22Rv1 (cell line): ENCODE measurements around the gene SPATA3.

Source experiments
- H3K27ac ChIP-seq: fragments of 450-650 bp; 2 replicates; pipeline ENCODE4 v1.5.1; 2017
- ZFX ChIP-seq: fragments of 450-650 bp; IDR thresholded peaks from 2 replicates; pipeline ENCODE4 v1.6.1; 2017; ENCODE audit warnings: antibody characterized with exemption, borderline replicate concordance
- TF ChIP-seq, protein P1 (sequence below): fragments of 450-650 bp; IDR thresholded peaks from 2 replicates; pipeline ENCODE4 v1.5.1; 2017; ENCODE audit warnings: mild to moderate bottlenecking

Gene SPATA3

DNA sequence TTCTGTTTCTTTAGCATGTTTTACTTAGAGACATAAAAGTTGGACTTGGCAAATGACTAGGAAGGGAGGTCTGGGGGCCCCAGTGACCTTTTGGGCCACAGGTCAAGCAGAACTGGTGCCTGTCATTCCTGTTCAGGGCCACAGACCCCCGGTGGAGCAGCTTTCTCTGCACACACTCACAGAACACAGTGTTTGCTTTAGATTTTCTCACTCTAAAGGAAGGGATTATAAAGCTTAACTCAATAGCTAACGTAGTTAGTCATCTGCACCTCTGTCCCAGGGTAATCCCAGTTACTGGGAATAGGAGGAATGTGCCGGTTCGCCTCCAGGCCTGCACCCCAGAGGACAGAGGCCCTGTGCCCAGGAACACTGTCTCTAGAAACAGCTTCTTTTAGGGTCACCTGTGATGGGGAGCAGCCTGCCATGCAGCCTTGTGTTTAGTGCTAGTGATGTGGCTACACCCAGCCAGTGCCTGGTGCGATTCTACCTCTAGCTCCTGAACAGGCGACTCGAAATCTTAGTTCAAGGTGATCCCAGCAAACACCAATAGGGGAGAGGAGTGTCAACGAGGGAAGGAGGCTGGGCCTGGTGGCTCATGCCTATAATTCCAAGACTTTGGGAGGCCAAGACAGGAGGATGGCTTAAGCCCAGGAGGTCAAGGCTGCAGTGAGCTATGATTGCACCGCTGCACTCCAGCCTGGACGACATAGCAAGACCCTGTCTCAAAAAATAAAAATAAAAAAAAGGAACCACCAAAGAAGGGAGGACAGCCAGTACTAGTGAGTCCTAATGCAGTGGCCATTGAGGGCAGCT lies 11.6 kb downstream of the SPATA3 start:
- no peak overlapping the region for H3K27ac ChIP-seq
- no peak for TF ChIP-seq ZFX

DNA sequence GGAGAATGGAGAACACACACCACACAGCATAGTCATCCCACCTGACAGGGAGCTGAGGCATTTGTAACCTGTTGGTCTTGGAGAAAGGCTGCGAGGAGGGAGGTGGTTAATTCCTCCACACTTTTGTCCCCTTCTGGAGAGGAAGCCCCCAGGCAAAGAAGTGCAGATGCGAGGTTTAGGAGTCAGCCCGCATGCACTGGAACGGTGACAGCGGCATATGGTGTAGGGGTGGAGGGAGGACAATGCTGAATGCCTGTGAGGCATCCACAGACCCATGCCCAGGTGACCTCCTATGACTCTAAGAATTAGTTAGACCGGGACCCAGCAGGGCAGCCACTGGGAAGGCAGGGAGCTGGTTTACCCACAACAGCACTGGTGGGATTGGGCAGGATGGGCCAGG lies 12.2 kb downstream of the SPATA3 start:
- TF ChIP-seq, protein P1, sequence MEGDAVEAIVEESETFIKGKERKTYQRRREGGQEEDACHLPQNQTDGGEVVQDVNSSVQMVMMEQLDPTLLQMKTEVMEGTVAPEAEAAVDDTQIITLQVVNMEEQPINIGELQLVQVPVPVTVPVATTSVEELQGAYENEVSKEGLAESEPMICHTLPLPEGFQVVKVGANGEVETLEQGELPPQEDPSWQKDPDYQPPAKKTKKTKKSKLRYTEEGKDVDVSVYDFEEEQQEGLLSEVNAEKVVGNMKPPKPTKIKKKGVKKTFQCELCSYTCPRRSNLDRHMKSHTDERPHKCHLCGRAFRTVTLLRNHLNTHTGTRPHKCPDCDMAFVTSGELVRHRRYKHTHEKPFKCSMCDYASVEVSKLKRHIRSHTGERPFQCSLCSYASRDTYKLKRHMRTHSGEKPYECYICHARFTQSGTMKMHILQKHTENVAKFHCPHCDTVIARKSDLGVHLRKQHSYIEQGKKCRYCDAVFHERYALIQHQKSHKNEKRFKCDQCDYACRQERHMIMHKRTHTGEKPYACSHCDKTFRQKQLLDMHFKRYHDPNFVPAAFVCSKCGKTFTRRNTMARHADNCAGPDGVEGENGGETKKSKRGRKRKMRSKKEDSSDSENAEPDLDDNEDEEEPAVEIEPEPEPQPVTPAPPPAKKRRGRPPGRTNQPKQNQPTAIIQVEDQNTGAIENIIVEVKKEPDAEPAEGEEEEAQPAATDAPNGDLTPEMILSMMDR: no peak
- TF ChIP-seq ZFX: no peak
- no peak overlapping the region for H3K27ac ChIP-seq

DNA sequence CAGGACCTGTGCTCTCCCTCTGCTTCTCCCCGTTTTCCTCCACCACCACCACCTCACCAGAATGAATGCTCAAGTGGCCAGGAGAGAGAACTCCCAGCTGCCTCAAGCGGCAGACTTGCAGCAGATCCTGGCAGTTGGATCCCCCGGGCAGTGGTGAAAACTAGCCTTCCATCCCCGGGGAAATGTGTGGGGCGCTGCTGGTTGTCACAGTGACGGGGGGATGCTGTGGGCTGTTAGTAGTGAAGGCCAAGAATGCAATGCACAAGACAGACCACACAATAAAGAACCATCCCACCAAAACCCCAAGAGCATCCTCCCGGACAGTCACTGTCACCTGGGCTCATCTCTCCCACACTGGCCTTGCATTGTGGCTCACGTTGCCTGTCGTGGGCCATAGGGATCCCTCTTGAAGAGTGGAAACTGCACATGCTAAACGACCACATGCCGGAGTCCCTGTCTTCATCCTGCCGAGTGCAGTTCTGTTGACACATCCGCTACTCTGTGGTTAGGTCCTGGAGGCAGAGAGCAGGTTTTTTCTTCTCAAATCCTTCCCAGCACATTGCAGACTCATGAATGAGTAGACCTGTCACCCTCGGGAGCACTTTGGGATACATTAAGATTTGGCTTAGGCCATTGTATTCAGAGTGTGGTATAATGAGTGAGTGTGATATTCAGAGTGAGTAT lies 13.5 kb downstream of the SPATA3 start:
- TF ChIP-seq ZFX: no peak
- TF ChIP-seq, protein P1: no peak

DNA sequence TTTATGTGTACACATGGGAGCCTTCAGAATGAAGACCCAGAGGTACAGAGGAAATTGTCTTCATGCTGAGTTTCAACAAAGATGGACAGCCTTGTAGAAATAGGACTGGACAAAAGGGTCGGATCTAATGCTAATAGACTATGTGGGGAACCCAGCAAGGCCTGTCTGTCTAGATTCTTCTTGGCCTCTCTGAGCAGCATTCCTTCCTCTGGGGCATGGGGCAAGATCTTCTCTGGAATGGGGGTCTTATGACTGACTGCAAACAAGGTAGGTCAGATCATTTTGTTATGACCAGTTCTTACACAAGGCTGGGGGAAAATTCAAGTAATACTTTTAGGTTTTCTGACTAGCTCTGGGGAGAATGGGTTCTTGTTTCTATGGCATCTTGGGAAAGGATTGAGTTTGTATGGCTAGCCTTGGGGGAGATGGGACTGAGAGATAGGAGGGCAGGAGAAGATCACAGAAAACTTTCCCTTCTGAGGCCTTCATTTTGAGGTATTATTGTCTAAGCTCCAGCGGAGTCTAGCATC lies 14.3 kb downstream of the SPATA3 start:
- TF ChIP-seq, protein P1: no peak
- TF ChIP-seq ZFX: no peak
- H3K27ac ChIP-seq: no peak overlapping the region

More for the DNA sequence above, 13.5 kb downstream of the SPATA3 start:
- H3K27ac ChIP-seq: no peak overlapping the region

DNA sequence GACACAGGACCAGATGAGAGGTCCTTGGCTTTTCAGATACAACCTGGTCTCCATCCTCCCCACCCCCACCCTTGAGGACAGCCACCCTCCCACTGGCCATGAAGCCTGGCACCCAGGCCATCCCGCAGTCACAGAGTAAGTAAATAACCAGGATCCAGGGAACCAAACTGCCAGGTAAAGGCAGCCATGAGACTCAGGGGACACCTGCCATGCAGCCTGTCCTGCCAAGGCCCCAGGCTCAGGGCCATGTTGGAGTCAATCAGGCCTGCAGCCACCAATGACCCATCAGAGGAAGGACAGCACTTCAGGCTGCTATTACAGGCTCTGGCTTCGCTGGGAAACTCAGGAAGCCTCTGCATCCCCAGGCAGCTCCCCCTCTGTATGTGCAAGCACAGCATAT lies 15.6 kb downstream of the SPATA3 start:
- TF ChIP-seq, protein P1: no peak
- no peak for TF ChIP-seq ZFX
- H3K27ac ChIP-seq: no peak overlapping the region

DNA sequence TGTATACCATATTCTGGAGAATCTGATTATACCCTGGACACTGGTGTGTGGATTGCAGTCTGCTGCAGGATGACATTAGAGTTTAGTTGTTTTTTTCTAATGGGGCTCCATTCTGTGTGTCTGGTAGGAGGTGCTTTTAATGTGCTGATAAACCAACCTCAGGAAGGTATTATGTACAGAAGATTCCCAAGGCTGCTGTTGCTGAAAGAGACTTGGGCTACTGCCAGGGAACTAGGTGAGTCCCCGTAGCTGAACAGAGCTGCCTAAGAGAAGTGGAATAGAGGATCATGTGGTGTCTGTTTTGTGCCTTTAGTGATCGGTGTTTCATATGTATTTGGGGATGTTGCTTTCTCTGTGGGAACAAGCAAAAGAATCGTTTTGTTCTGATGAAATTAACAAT lies 16.5 kb downstream of the SPATA3 start:
- H3K27ac ChIP-seq: no peak overlapping the region
- TF ChIP-seq, protein P1: no peak
- no peak for TF ChIP-seq ZFX

DNA sequence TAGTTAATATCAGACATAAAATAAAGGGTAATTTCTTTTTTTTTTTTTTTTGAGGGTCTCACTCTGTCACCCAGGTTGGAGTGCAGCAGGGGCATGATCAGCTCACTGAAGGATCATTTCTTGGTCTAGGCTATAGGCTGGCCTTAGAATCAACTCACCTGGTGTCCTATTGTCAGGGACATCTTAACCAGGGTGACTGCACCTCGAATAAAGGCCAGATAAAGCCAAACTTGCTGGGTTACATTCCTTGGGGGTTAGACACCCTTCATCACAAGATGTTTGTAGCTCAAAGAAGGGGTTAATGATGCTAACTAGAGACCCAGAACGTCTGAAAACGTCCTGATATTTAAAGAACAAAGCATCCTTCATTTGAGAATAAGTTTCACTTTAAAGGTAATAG lies 17.9 kb downstream of the SPATA3 start:
- TF ChIP-seq, protein P1: no peak
- no peak for TF ChIP-seq ZFX
- no peak overlapping the region for H3K27ac ChIP-seq
